NCI-H187 treated with DMSO at 0.1 percent for 48 hours (cell line): ENCODE measurements around the gene TMEM125.

Source experiments
- DNase-seq: peaks from one replicate; lab custom pipeline; 2025; lab: John Stamatoyannopoulos, UW

Gene TMEM125

DNA sequence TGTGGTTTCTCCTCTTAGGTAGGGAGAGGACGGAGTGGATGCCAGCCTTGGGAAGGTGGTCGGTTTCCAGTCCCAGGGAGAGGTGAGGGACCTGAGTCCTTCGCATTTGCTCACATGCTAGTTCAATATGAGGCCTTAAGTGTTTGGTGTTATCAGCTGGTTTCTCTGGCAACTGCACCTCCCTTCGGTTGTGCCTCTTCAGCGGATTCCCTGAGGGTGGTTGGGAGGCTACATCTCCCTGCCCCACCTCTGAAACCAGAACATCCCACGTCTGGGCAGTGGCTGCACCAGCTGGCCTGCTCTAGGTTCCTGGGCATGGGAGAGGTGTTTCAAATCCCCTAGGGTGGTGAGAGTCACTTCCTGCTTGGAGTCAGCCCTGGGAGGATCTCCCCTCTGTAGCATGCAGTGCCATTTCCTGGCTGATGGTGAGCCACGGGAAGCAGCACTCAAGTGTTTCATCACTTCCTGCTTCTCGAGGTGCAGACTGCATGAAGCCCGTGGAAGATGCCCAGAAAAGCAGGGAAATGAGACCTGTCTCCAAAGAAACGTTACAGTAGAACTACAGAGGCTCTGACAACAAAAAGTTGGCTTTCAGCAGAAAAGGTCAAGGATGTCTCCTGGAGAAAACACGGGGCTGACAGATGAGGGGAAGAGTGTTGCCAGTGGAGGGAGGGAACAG, 4.5 kb downstream of the TMEM125 start:
- DNase-seq, result no peak

DNA sequence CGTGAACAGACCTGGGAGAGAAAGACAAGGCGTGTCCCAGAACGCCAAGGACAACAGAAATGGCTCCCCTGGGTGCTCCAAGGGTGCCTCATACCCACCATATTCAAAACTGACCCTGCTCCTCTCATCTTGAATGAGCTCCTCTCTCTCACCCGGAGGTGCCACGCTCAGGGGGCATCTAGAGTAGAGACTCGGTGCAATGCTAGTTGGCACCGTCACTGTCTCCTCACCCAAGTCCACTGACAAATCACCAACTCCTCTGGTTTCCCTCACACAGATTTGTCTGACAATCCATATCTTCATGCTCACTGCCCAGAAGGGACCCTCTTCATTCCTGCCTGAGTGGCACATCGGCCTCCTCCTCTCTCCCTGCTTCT, 5.0 kb downstream of the TMEM125 start:
- DNase-seq, result no peak

DNA sequence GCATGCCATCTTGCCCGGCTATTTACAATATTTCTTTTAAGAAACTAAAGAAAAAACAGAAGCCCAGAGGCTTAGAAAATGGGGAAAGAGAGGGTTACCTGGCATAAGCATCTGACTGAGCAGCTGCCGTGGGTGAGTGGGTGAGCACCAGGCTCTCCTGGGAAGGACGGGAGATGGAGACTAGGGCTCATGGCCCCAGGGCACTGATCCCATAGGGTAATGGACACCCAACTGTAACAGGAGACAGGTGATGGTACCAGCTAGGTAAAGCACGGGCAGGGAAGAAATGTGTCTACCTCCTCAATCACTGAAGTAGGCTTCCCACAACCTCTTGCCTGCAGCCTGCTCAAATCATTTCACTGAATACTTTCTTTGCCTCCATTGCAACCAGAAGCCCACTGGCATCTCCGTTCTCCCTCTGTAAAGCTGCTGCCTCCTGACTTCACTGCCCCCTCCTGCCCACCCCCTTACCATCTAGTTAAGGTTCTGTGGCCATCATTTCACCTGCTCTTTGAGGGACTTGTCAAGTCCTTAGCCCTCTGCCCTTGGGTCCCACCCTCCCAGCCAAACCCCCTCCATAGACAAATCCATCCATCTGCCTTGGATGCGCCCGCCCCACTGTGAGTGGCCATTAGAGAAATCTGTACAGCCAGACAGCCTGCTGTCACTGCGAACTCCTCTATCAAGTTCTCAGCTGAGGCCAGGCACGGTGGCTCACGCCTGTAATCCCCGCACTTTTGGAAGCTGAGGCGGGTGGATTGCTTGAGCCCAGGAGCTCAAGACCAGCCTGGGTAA, 6.2 kb downstream of the TMEM125 start:
- DNase-seq, result no peak

DNA sequence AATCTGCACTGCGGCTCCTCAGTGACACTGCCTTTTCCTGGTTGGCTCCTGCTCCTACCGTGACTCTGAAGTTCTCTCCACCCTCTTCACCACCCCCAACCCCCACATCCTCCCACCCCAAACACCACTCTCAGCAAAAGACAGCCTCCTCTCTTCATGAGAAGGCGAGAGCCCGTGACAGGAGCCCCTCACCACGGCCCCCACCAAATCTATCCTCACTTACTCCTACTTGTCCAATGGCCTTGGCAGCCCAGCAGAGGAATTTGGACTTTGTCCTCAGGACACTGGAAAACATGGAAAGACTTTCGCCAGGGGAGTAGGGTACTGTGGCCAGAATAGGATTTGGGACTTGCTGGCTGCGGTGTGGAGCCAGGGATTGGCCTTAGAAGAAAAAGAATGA, 6.9 kb downstream of the TMEM125 start:
- no peak for DNase-seq

- no peak for DNase-seq
Observed at GRCh38 chr1:43277116-43277876, 7.5 kb downstream of the TMEM125 start.

- no peak for DNase-seq
Observed at GRCh38 chr1:43279161-43279560, 9.4 kb downstream of the TMEM125 start.

- no peak for DNase-seq
Observed at GRCh38 chr1:43279666-43280065, 9.9 kb downstream of the TMEM125 start.

DNA sequence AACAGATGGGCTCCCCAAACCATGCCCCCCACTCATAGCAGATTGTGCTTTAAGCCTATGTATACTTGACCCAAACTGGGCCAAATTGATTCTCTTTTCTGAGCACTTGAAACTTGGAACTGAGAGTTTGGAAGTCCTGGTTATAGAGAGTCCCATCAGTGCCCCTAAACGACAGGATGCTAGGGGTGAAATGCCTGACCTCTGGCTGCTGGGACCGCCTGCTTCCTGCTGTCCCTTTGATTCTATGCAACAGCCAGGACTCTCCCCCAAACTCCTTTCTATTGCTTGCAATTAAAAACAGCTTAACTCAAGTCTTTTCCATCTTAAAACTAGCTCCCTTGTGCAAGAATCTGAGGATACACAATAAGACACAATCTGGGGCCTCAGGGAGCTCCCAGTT, 10.9 kb downstream of the TMEM125 start:
- no peak for DNase-seq

DNA sequence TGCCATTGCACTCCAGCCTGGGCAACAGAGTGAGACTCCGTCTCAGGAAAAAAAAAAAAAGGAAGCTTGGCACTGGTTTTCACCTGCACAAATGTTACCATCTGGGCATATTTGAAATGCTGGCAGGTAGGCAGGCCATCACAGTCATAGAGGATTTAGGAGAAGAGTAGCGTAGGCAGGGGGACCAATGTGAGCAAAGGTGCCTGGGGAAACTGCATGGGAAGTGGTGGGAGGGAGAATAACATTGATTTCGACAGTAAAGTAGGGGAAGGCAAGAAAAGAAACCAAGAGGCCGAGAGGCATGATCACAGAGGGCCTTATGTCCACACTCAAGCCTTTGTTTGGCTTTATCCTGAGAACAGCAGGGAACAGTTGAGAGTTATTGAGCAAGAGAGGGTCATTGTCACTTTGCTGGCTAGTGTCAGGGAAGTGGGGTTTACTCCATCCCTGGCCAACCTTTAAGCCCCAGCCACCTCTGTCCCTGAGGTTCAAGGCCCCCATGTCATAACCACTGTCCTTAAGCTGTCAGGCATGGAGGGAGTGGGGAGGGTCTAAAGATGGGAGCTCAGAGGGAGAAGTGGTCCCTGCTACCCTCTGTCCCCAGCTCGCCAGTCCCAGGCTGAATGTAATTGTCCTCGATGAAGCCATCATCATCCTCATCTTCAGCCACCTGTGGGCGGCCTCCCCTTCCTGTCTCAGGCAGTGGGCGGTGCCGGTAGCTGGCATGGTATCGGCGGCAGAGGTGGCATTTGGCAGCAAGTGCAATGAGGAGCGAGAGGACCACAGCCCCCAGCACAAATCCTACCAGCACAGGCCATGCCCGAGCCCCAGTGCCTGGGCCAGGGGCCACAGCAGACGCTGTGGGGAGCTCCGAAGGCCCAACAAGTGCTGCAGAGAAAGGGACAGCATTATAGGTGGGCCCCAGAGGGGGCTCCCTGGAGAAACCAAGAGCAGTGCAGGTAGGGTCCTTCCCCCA, 12.7 kb downstream of the TMEM125 start:
- DNase-seq, result no peak

GRCh38 chr1:43284065-43284464, 14.3 kb downstream of the TMEM125 start:
- DNase-seq, result no peak

DNA sequence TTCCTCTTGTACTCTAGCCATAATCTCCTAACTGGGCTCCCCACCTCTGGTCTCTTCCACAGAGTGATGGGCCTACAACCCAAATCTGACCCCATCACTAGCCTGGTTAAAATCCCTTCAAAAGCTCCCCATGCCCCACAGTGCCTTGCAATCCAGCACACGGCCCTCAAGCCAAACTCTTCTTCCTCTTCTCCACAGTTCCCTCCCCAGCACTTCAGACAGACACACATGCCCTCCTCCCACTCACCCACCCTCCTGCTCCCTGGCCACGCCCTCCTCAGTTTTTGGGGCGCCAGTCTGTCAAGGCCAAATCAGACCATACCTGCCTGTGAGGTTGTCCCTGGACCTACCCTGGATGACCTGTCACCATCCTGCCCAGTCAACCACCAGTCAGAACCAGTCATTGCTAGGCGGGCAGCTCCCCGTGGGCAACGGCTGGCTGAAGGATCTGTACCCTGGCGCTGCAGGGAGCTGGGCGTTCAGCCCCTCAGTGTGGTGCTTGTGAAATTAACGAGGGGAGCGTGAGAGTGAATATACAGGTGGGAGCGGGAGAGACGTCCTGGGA, 14.8 kb downstream of the TMEM125 start:
- no peak for DNase-seq

GRCh38 chr1:43285269-43285990, 15.6 kb downstream of the TMEM125 start, which contains the start of gene C1orf210:
TSS of gene C1orf210 (minus strand) at chr1:43285581. CDS start at chr1:43283270, 2,311 bp downstream.
- peak; percentile 36 for DNase-seq

GRCh38 chr1:43286115-43286514, 16.3 kb downstream of the TMEM125 start:
- DNase-seq, result no peak

- DNase-seq, result no peak
Observed at GRCh38 chr1:43286533-43286932, 16.8 kb downstream of the TMEM125 start.

DNA sequence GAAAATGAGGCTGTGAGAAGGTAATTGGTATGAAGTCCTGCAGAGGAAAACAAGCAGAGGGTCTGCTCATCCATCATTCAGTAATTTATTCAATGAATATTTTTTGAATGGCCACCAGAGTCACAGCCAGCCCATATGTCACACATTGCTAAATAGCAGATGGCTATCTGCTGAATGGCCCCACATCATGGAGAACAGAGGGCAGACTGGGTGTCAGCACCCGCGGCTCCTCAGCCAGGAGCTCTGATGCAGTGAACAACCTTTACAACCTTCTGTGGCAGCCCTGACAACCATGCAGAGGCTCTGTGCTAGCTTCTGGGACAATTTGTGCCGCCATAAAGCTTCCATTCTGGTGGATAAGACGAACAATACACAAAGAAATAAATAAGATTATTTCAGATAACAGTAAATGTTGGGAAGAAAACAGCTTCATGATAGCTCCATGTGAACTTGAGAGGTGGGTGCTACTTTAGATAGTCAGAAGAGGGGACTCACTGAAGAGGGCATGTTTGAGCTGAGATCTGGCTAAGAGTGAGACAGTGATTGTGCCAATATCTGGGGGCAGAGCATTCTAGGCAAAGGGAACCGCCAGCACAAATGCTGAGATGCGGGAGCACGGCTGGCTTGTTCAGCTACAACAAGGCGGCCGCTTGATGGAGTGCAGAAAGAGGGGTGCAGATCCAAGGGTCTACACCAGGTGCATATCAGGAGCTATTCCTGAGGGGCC, 18.4 kb downstream of the TMEM125 start:
- DNase-seq, result no peak

DNA sequence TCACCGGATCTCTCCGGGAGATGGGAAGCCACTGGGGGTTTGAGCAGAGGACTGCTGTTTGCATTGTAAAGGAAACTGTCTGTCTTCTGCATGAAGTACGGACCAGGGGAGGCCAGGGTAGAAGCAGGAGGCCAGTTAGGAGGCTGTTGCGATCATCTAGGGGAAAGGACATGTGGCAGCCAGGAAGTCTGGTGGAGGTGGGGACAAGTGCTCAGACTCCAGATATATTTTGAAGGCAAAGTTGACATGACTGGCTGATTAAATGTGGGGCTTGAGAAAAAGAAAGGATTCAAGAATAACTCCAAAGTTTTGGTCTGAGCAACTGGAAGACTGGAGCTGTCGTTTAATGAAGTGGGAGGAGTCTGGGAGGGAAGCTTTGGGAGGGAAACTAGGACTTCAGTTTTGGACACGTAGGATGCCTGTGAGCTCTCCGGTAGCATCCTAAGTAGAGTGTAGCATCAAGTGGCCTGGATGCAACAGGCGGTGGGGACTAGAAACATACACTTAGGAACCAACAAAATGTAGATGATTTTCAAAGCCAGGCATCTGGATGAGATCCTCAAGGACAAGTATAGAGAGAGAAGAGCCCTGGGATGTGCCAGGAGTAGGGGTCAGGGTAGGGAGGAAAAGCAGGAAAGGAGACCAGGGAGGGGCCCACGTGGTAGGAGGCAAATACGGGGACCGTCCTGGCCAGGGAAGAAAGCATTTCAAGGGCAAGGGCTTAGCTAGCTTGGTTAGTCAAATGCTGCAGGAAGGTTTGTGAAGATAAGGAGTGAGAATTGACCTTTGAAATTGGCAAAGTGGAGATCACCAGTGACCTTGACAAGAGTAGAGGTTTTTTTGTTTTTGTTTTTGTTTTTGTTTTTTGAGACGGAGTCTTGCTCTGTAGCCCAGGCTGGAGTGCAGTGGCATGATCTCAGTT, 19.3 kb downstream of the TMEM125 start:
- no peak for DNase-seq

- DNase-seq, result no peak
Observed at GRCh38 chr1:43292216-43292615, 22.4 kb downstream of the TMEM125 start.

GRCh38 chr1:43292679-43293078, 22.9 kb downstream of the TMEM125 start:
- no peak for DNase-seq

DNA sequence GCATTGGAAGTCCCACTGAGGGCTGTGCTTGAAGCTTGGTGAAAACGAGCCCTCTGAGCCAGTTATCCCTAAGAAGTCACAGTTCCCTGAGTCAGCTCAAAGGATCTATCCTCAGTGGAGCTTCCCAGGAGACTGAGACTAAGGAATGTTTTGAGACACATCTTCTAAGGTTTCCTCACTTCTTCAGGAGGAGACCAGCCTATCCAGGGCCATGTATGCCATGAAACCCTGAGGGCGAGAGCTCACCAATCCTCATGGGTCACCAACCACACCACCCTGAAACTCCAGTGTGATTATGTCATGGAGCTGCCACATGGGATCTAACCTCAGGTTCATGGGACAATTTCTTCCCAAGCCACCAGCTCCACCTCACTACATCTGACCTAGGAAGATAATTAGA, 23.4 kb downstream of the TMEM125 start:
- DNase-seq, result no peak
